HepG2 (cell line): ENCODE data around the gene SLF1.

Source experiments
- AKAP8 ChIP-seq: sonication (generic); formaldehyde crosslinking; IDR thresholded peaks from 2 replicates; pipeline ENCODE4 v1.5.1; 2020; ENCODE audit warnings: mild to moderate bottlenecking, missing genetic modification reagents
- ZNF614 ChIP-seq: IDR thresholded peaks from 2 replicates; pipeline ENCODE4 v1.6.1; 2018; ENCODE audit warnings: missing biosample characterization, missing genetic modification reagents, inconsistent platforms, borderline replicate concordance

DNA sequence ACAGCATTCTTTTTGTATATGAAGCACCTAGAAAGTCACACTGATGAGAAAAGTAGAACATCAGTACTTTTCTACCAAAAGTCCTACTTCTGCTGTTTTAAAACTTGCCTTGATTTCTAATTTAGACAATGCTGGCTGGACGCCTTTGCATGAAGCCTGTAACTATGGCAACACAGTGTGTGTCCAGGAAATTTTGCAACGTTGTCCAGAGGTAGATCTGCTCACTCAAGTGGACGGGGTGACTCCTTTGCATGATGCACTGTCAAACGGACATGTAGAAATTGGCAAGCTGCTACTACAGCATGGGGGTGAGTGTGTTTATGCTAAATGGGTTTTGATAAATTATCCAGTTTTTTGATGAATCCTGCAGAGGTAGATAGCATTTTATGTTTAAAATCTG is 73.5 kb downstream of the SLF1 start:
- TF ChIP-seq AKAP8 (CRISPR knock-in tag) (no peak), ZNF614 (CRISPR knock-in tag) (no peak)
